Esophagus muscularis mucosa (tissue), 4 donors: ENCODE results near the gene FTH1.

Experiments used
- EP300 ChIP-seq: sonication (generic); formaldehyde crosslinking; IDR thresholded peaks from one replicate; pipeline ENCODE4 v1.6.1; 2017; ENCODE audit warnings: antibody characterized with exemption
- POLR2A ChIP-seq: fragments of 450-650 bp; IDR thresholded peaks from one replicate; pipeline ENCODE4 v1.6.1; 2017; ENCODE audit warnings: antibody characterized with exemption, moderate library complexity, mild to moderate bottlenecking, low read depth
- POLR2AphosphoS5 ChIP-seq, 2 donors: sonication (generic); formaldehyde crosslinking; IDR thresholded peaks; one replicate each; pipeline ENCODE4 v1.6.1; 2017; ENCODE audit warnings: antibody characterized with exemption in 2 of 2
- TF ChIP-seq, protein P1 (sequence below), 3 experiments: fragments of 200-600 bp in 2 of 3; fragments of 450-650 bp in 1 of 3; sonication (generic) in 2 of 3; IDR thresholded peaks; one replicate each; pipeline ENCODE4 v1.5.1; 2017 to 2019; ENCODE audit warnings: antibody characterized with exemption in 3 of 3, mild to moderate bottlenecking in 2 of 3, moderate library complexity in 1 of 3

DNA sequence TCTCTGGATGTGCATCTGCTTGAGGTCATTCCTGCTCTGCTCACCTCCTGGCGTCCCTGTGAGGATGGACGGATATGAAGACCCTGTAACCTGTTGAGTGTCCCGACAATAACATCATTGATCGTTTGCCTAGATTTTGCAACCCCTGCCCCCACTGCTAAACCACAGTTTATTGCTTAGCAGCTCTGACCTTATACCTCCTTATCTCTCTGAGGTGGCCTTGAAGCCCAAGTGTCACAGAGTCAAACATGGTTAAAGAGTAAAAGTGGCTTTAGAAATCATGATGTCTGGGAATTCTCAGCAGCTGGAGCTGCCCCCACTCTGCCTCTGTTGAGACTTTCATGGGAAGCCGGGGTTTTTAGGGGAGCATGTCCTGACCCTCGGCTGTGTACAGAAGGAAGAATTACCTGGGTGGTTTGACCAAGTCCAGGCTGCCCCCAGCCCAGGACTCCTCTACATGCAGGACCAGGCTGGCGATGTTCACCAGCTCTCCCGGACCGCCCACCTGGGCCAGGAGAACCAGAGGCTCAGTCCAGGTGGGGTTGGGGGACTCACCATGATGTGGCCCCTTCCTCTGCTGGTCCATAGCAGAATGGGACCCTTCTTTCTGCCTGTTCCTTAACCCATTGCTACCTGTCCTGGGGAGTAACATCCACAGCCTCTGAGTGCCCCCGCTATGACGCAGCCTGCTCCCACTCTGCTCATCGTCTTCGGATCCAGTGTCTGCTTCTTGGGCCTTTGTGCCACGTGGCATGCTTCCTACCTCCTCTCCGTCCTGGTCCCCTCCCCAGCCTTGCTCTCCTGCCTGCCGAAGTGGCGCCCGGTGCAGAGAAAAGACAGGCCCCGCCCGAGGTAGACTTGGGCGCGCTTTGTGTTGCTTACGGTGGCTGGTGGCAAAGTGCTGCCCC, 33.4 kb upstream of the FTH1 start:
- TF ChIP-seq, protein P1, sequence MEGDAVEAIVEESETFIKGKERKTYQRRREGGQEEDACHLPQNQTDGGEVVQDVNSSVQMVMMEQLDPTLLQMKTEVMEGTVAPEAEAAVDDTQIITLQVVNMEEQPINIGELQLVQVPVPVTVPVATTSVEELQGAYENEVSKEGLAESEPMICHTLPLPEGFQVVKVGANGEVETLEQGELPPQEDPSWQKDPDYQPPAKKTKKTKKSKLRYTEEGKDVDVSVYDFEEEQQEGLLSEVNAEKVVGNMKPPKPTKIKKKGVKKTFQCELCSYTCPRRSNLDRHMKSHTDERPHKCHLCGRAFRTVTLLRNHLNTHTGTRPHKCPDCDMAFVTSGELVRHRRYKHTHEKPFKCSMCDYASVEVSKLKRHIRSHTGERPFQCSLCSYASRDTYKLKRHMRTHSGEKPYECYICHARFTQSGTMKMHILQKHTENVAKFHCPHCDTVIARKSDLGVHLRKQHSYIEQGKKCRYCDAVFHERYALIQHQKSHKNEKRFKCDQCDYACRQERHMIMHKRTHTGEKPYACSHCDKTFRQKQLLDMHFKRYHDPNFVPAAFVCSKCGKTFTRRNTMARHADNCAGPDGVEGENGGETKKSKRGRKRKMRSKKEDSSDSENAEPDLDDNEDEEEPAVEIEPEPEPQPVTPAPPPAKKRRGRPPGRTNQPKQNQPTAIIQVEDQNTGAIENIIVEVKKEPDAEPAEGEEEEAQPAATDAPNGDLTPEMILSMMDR (IDR thresholded peaks at IDR 0.05): no peak
- TF ChIP-seq POLR2AphosphoS5 (IDR thresholded peaks at IDR 0.05) (no peak), POLR2A (no peak), EP300 (no peak)
